Fibroblast of skin of scalp (primary cell): Measurements from ENCODE around the gene RNF11.
"Not testable (repeated sequence)": the region's sequence is repeated elsewhere in the genome, so short reads cannot be mapped to it uniquely, and the experiment has no call there.

Experiments used
- DNase-seq: peaks from one replicate; pipeline ENCODE4 v3.0.0-alpha.2; 2013

Gene RNF11

DNA sequence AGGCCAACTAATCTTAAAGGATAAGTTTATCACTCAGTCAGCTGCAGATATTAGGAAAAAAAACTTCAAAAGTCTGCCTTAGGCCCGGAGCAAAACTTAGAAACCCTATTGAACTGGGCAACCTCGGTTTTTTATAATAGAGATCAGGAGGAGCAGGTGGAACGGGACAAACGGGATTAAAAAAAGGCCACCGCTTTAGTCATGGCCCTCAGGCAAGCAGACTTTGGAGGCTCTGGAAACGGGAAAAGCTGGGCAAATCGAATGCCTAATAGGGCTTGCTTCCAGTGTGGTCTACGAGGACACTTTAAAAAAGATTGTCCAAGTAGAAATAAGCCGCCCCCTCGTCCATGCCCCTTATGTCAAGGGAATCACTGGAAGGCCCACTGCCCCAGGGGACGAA lies 7.6 kb upstream of the RNF11 start:
- not testable (repeated sequence) for DNase-seq

DNA sequence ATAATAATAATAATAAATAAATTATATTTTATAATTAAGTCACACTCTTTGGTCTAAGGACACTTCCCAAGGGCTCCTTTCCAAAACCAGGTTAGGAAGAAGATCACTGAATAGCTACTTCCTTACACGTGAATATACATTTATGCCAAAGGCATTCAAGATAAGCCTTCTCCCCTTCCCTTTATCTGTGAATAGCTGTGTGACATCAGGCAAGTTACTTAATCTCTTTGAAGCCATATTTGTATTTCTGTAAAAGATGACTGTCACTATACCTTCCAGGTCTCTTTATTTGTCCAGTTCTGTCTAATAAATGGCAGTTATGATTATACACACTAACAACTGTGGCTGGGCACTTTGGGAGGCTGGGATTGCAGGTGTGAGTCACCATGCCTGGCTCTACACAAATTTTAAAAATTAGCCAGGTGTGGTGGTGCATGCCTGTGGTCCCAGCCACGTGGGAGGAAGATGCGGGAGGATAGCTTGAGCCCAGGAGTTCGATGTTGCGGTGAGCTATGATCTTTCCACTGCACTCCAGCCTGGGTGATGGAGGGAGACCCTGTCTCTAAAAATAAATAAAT lies 5.5 kb upstream of the RNF11 start:
- DNase-seq: no peak

DNA sequence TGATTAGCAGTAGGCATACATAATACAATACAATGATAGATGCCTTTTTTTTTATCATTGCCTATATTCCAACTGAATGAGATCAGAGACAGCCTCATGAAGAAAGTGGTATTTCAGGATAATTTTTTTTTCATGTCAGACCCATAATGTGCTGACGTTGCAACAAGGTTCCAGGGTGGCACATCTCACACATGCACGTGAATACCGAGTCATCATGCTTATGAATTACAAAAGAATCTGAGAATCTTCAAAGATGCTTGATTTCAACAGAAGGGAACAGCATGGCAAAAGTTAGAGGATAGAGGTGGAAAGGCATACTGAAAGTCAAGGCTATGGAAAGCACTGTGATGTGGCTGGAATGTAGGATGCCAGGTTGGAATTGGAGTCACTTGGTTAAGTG lies 5.0 kb upstream of the RNF11 start:
- peak; percentile 41 for DNase-seq

DNA sequence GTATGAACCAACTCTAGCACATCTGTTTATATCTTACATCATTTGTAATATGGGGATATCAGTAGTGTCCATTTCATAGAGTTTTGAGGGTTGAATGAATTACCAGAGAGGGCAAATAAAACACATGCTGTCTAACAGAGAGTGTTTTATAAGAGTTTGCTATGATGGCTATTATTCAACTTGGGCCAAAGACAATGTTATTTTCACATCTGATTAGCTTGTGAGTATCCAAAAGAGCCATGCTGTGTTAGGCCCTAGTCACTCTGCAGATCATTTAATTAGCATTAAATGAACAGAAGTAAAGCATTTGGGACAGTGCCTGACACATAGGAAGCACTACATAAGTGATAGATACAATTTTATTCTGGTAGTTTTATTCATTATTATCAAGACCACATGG lies 4.2 kb upstream of the RNF11 start:
- no peak for DNase-seq

DNA sequence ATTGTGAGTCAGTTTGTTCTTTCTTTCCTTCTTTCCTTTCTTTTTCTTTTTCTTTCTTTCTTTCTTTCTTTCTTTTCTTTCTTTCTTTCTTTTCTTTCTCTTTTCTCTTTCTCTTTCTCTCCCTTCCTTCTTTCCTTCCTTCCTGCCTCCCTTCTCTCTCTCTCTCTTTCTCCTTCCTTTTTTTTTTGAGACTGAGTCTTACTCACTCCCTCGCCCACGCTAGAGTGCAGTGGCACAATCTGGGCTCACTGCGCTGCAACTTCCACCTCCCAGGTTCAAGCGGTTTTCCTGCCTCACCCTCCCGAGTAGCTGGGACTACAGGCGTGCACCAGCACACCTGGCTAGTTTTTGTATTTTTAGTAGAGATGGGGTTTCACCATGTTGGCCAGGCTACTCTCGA lies 1.8 kb upstream of the RNF11 start:
- not testable (repeated sequence) for DNase-seq

DNA sequence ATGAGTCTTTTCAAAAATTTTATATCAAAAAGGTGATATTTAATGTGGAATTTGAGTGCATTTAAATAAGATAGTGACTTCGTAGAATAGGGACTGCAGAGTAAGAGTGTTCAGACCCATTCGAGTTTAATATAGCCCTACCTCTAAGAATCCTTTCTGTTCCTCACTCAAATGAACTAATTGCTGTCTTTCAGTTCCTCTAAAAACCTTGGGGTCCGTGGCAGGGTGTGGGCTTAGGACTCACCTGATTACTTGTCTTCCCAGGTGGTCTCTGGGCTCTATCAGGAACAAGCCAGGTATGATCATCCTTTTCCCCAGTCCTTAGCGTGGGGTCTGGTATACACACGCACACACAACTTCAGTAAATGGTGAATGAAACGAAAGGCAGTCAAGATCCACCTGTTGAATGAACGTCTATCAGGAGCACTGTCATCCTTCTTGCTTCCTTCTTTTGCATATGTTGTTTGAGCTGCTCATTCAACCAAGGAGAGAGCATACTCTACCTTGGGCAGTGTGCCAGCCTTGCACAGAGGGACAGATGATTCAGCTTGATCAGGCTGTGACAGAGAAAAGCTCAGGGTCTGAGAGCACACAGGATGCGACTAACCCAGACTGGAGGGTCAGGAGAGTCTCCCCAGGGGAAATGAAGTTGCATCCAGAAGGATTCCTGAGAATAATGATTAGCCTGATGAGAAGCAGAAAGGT lies 1.2 kb upstream of the RNF11 start:
- DNase-seq: peak; percentile 75

DNA sequence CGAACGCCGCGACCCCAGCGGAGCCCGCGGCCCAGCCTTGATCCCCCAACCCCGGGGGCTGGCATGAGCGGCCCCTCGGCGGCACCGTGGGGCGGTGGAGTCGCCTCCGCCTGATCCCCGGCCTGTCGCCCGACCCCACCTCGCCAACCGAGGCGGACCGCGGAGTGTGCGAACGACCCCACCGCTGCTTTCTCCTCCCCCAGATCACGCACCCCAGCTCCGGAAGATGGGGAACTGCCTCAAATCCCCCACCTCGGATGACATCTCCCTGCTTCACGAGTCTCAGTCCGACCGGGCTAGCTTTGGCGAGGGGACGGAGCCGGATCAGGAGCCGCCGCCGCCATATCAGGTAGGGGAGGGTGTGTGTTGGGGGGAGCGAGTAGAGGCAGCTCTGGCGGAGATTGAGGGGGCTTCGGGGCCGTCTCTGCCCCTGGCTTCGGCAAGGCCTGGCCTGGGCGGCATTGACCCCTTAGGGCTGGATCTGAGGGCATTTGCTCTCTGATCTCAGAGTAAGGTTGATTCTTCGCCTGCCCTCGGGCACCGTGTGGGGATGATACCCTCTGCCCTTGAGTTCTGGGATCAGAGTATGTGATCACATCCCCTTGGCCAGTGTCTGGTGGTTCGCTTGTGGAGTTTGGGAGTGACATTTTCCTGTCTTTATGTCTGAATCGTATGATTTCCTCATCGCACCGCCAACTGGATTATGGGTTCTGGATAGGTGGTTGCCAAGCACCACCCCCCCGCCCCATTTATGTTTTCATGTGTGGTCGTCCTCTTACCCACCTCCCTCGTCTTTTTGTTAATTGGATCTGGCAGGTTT lies 668 bp downstream of the RNF11 start:
- peak; percentile 34 for DNase-seq

DNA sequence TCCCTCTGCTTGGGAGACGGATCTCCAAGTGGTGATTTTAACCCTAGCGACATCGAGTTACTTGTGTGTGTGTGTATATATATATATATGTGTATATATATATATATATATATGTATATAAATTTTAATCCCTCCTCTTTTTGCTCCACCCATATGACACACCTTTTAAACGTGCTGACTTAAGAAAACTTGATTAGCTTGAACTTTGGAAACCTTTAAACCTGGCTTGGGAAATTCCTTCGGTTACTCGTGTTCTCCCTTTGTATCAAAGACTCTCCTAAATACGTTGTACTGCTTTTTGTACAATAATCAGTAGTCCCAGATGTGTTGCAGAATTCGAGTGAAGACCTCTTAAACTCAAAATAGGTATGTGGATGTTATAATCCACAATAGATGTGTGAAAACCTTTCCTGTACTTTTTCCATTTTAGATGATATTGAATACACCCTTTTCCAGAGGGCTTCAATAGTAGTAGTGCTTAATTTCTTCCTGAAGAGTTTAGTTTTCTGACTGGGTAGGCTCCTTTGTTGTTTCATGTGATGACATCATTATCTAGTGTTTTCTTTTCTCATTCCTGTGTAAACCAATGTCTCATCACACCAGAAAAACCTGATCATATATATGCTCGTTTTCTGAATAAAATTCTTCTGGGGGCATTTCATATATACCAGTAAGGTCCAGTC lies 1.4 kb downstream of the RNF11 start:
- DNase-seq: peak; percentile 61

DNA sequence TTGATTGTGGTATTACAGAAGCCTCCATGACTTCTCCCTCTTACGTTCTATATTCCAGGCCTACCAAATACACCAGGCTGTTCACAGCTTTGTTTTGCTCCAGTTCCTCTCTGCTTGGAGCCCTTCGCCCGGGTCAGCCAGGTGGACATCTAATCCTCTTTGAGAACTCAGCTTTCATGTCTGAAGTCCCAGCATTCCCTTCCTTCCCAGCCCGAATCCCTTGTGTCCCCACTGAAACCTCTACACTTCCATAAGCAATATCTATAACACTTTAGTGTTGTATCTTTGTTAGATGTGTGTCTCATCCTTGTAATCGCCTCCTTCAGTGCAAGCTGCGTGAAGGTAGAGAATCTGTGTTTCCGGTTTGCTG lies 1.9 kb downstream of the RNF11 start:
- no peak for DNase-seq

DNA sequence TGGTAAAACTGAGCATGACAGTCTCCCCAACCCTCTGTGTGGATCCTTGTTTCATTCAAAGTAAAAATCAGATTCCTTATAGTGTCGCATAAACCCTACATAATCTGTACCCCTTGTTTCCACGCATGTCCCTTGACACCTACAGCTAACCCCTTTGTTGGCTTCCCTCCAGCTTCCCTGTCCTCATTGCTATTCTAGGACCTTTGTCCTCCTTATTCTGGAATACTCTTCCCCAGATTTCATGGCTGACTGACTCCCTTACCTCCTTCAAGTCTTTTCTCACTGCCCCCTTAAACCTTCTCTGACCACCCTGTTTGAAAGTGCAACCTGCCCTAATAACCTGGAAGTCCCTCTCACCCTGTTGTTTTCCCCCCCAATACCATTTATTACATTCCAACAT lies 4.0 kb downstream of the RNF11 start:
- no peak for DNase-seq

DNA sequence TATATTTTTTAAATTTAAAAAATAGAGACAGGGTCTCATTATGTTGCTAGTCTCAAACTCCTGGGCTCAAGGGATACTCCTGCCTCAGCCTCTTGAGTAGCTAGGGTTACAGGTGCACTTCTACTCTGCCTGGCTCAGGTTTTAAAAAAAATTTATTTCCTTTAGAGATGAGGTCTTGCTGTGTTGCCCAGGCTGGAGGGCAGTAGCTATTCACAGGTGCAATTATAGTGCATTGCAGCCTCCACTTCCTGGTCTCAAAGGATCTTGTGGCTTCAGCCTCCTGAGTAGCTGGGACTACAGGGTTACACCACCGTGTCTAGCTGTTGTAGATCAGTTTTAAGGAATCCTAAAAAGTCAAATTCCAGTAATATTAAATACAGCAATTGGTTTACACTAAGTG lies 5.0 kb downstream of the RNF11 start:
- no peak for DNase-seq

DNA sequence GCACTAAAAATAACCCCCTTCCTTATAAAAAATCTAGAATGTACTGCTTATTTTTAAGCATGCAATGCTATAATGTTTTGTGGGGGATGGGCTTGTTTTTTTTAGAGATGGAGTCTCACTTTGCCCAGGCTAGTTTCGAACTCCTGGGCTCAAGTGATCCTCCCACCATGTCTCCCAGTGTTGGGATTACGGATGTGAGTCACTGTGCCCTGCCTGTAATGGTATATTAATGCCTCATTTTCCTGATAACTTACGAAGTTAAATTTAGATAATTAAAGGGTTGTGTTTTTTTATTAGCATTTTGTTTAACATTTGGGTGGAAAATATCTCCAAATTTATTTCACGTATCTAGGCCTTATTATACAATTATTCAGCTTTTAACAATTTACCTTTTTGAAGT lies 6.5 kb downstream of the RNF11 start:
- DNase-seq: no peak

DNA sequence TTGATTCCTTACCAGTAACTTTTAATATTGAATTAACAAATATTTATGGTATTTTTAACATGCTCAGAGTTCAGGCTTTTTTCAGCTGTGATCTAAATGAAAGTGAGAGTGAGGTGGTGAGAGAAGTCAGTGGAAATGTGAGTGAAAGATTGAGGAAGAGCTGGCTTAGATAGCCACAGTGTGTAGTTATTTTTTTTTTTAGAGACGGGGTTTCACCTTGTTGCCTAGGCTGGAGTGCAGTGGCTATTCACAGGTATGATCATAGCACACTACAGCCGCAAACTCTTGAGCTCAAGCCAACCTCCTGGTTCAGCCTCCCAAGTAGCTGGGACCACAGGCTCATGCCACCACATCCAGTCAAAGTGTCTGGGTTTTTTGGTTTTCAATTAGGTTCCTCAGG lies 10.9 kb downstream of the RNF11 start:
- DNase-seq: no peak

DNA sequence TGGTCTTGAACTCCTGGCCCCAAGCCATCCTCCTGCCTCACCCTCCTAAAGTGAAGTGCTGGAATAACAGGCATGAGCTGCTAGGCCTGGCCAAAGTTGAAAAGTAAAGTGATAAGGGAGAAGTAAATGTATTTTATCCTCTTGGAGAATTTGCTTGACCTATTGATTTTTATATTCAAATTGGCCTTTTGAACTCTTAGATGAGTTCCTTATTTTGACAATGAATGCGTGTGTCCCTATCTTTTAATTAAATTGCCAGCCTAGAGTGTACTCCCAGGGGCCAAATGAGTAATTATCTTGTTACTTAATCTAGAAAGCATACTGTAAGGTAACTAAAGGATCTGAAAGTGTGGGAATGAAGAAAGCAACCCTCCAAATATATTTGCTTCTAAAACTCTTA lies 11.4 kb downstream of the RNF11 start:
- no peak for DNase-seq

DNA sequence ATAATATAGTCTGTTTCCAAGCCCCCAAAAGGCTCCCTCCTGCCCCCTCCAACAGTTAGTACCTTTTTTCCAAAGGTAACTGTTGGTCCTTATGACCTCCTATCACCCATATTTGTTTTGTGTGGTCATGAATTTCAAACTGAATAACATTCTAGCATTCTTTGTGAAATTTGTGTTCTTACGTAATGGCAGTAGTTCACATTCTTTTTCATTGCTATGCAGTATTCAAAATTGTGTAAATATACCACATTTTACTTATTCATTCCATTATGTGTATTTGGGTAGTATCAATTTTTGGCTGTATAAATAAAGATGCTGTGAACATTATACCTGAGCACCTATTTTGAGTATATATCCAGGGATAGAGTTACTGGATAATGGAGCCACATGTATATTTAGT lies 13.4 kb downstream of the RNF11 start:
- DNase-seq: no peak

DNA sequence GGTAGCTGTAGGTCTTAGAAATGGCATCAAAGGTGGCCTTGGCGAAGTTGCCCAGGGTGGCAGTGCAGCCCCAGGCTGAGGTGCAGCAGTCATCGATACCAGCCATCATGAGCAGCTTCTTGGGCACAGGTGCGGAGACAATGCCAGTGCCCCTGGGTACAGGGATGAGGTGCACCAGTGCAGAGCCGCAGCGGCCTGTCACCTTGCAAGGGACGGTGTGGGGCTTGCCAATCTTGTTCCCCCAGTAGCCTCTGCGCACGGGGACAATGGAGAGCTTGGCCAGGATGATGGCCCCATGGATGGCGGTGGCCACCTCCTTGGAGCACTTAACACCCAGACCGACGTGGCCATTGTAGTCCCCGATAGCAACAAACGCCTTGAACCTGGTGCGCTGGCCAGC lies 14.7 kb downstream of the RNF11 start:
- DNase-seq: not testable (repeated sequence)

DNA sequence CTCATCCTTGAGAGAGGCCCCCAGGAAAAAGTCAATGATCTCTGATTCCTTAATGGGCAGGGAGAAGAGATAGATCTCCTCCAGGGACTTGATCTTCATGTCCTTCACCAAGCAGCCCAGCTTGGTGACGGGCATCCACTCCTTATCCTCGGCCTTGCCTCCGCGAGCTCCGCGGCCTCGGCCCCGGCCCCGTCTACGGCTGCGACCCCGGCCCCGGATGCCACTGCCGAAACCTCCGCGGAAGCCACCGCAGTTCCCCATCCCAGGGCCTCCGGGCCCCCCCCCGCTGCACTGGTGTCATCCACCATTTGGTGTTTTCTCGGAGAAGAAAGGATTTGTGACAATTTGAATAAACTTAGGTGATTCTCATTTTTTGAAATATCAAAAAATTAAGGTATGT lies 15.1 kb downstream of the RNF11 start:
- DNase-seq: not testable (repeated sequence)

DNA sequence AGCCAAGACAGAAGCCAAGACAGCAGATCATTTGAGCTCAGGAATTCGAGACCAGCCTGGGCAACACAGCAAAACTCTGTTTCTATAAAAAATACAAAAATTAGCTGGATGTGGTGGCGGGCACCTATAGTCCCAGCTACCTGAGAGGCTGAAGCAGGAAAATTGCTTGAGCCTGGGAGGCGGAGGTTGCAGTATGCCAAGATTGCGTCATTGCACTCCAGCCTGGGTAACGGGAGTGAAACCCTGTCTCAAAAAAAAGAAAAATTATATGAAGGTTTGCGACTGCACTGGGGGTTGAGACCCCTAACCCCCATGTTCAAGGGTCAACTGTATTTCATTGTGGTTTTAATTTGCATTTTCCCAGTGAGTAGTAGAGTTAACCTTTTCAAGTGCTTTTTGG lies 16.3 kb downstream of the RNF11 start:
- no peak for DNase-seq

DNA sequence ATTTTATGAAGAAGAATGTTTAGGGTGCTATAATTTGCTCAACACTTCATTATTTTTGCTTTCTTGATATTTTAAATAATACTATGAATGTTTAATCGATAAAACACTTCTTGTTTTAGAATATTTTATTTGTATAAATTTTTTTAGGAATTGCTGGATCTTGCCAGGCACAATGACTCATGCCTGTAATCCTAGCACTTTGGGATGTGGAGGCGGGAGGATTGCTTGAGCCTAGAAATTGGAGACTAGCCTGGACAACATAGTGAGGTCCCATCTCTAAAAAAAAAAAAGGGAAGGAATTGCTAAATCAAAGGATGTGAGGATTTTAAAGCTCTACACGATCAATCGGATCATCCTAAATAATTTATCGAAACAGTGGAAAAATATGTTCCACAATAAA lies 17.6 kb downstream of the RNF11 start:
- DNase-seq: peak; percentile 39

DNA sequence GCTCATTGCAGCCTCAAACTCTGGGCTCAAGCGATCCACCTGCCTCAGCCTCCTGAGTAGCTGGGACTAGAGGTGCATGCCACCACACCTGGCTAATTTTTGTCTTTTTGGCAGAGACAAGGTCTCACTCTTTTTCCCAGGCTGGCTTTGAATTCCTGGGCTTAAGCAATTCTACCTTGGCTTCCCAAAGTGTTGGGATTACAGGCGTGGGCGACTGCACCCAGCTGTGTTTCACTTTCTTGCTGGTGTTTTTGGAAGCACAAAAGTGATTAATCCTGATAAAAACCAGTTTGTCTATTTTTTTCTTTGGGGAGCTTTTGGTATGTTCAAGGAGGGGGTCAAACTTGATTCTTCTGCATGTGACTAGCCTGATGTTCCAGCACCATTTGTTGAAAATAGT lies 19.3 kb downstream of the RNF11 start:
- no peak for DNase-seq

DNA sequence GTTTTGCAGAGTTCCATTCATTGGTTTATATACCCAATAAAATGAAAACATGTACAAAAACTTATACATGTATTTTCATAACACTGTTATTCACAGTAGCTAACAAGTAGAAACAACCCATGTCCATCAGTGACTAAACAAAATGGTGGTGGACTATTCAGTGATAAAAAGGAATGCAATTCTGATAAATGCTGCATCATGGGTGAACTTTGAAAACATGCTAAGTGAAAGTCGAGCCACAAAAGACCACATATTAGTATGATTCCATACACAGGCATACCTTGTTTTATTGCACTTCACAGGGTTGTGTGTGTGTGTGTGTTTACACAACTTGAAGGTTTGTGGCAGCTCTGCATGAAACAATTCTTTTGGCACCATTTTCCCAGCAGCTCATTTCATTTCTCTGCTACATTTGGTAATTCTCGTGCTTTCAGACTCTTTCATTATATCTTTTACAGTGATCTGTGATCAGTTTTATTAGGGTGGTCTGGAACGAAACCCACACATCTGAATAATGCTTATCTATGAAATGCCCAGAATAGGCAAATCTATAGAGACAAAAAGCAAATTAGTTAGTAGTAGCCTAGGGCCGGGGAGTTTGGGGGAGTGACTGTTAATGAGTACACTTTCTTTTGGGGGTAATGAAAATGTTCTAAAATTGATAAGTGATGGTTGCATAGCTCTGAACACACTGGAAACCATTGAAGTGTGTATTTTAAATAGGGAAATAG lies 27.2 kb downstream of the RNF11 start:
- DNase-seq: no peak

DNA sequence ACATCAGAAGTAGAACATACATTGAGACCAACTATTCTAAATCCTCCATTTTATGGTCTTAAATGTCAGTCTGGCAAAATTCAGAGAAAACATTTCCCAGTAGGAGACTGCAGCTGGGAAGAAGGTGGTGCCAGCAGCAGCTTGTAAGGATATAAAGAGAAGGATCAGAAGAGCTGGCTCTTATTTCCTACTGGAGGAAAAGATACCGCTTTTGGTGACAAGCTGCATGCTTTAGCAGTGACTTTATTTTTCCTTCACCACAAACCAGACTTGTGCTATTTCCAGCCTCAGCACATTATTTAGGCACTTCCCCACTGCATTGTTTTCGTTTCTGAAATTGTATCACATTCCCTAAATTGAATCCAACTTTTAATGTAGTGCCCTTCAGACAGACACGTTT lies 28.4 kb downstream of the RNF11 start:
- peak; percentile 95 for DNase-seq

DNA sequence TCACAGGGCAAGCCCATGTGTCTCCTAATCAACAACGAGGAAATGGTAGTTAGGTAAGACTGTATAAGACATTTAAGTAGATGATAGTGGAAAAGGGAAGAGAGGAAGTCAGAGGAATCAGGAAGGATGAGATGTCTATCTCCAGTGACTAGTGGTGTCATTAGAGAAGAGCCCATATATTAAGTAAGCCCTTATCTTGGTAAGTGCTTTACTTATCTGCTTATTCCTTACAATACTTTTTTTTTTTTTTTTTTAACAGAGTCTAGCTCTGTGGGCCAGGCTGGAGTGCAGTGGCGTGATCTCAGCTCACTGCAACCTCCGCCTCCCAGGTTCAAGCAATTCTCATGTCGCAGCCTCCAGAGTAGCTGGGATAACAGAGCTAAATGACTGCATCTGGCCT lies 29.5 kb downstream of the RNF11 start:
- DNase-seq: no peak
